ENCODE results near the gene TAPT1. TPM values are rescaled to one million over a fixed set of nuclear protein-coding genes. Genes with fewer than 3 reads are reported as not detected.

TAPT1 gene
- polyA plus RNA-seq, 1 donor from 2014 or later: 34.2 TPM

DNA sequence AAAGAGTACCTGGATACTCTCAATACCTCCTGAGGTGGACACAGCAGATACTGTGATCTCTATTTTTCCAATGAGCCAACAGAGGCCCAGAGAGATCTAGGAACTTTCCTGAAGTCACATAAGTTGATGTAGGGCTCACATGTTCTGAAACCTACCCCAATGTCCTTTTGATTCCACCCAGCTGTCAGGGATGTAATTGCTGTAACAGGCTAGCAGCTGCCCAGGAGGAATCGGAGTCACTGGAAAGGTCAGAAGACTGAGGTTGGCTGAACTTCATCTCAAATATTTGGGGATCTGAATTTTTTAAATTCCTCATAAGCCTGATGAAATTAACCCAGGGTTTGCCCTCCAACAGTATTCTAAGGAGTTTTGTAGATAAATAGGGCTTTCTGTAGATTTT is 90.0 kb downstream of the TAPT1 start:
- H3K79me2 ChIP-seq (replicated peaks; ENCODE audit: insufficient read depth, low read length): no peaks in the 10 kb centered on the region
- no peak overlapping the region for H3K4me3 ChIP-seq (ENCODE audit: low read length)
- no peaks in the 10 kb centered on the region for H3F3A ChIP-seq (ENCODE audit: insufficient read depth, low read length, poor library complexity, severe bottlenecking)
- H4K20me1 ChIP-seq (ENCODE audit: insufficient read depth): no peaks in the 10 kb centered on the region
- H3K27ac ChIP-seq (ENCODE audit: low read length): no peak overlapping the region
- H3K4me2 ChIP-seq (ENCODE audit: low read length): no peak overlapping the region
- H3K9ac ChIP-seq (ENCODE audit: low read length): no peak overlapping the region
- no peak overlapping the region for H2AFZ ChIP-seq (ENCODE audit: low read depth, low read length)
- TF ChIP-seq RAD21 (conservative IDR thresholded peaks at IDR 0.05): no peak
- TF ChIP-seq, protein P1, sequence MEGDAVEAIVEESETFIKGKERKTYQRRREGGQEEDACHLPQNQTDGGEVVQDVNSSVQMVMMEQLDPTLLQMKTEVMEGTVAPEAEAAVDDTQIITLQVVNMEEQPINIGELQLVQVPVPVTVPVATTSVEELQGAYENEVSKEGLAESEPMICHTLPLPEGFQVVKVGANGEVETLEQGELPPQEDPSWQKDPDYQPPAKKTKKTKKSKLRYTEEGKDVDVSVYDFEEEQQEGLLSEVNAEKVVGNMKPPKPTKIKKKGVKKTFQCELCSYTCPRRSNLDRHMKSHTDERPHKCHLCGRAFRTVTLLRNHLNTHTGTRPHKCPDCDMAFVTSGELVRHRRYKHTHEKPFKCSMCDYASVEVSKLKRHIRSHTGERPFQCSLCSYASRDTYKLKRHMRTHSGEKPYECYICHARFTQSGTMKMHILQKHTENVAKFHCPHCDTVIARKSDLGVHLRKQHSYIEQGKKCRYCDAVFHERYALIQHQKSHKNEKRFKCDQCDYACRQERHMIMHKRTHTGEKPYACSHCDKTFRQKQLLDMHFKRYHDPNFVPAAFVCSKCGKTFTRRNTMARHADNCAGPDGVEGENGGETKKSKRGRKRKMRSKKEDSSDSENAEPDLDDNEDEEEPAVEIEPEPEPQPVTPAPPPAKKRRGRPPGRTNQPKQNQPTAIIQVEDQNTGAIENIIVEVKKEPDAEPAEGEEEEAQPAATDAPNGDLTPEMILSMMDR (IDR thresholded peaks at IDR 0.05; ENCODE audit: poor library complexity, severe bottlenecking): no peak
- TF ChIP-seq SMC3 (conservative IDR thresholded peaks at IDR 0.05; ENCODE audit: poor library complexity): no peak
- no peak for TF ChIP-seq POLR2AphosphoS5 (IDR thresholded peaks at IDR 0.05)
- TF ChIP-seq, protein P2, sequence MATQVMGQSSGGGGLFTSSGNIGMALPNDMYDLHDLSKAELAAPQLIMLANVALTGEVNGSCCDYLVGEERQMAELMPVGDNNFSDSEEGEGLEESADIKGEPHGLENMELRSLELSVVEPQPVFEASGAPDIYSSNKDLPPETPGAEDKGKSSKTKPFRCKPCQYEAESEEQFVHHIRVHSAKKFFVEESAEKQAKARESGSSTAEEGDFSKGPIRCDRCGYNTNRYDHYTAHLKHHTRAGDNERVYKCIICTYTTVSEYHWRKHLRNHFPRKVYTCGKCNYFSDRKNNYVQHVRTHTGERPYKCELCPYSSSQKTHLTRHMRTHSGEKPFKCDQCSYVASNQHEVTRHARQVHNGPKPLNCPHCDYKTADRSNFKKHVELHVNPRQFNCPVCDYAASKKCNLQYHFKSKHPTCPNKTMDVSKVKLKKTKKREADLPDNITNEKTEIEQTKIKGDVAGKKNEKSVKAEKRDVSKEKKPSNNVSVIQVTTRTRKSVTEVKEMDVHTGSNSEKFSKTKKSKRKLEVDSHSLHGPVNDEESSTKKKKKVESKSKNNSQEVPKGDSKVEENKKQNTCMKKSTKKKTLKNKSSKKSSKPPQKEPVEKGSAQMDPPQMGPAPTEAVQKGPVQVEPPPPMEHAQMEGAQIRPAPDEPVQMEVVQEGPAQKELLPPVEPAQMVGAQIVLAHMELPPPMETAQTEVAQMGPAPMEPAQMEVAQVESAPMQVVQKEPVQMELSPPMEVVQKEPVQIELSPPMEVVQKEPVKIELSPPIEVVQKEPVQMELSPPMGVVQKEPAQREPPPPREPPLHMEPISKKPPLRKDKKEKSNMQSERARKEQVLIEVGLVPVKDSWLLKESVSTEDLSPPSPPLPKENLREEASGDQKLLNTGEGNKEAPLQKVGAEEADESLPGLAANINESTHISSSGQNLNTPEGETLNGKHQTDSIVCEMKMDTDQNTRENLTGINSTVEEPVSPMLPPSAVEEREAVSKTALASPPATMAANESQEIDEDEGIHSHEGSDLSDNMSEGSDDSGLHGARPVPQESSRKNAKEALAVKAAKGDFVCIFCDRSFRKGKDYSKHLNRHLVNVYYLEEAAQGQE (IDR thresholded peaks at IDR 0.05; ENCODE audit: borderline replicate concordance): no peak
- TF ChIP-seq MXI1 (conservative IDR thresholded peaks at IDR 0.05; ENCODE audit: poor library complexity, severe bottlenecking): no peak
- TF ChIP-seq TAF1 (IDR thresholded peaks at IDR 0.05; ENCODE audit: low read depth): no peak
- TF ChIP-seq EZH2 (IDR thresholded peaks at IDR 0.05; ENCODE audit: borderline replicate concordance, insufficient read depth, low read length, poor library complexity, severe bottlenecking): no peak
- no peak for TF ChIP-seq EP300 (conservative IDR thresholded peaks at IDR 0.05; ENCODE audit: poor library complexity, severe bottlenecking)
- H3K36me3 ChIP-seq (ENCODE audit: insufficient read depth, low read length): no peaks in the 10 kb centered on the region
- H3K9me2 ChIP-seq (ENCODE audit: insufficient read depth, low read length): no peaks in the 10 kb centered on the region
- no peaks in the 10 kb centered on the region for H3K27me3 ChIP-seq (ENCODE audit: insufficient read depth, low read depth, low read length)
- no peaks in the 10 kb centered on the region for H3K9me3 ChIP-seq (ENCODE audit: low read length)

- no peak overlapping the region for H3K4me2 ChIP-seq (ENCODE audit: low read length)
- no peak overlapping the region for H3K9ac ChIP-seq (ENCODE audit: low read length)
- H3K36me3 ChIP-seq (ENCODE audit: insufficient read depth, low read length): no peaks in the 10 kb centered on the region
- no peaks in the 10 kb centered on the region for H3K27me3 ChIP-seq (ENCODE audit: insufficient read depth, low read depth, low read length)
- no peak overlapping the region for H2AFZ ChIP-seq (ENCODE audit: low read depth, low read length)
- no peak overlapping the region for H3K27ac ChIP-seq (ENCODE audit: low read length)
- no peak for TF ChIP-seq RAD21 (conservative IDR thresholded peaks at IDR 0.05)
- no peak for TF ChIP-seq TAF1 (IDR thresholded peaks at IDR 0.05; ENCODE audit: low read depth)
- no peak for TF ChIP-seq EP300 (conservative IDR thresholded peaks at IDR 0.05; ENCODE audit: poor library complexity, severe bottlenecking)
- TF ChIP-seq MXI1 (conservative IDR thresholded peaks at IDR 0.05; ENCODE audit: poor library complexity, severe bottlenecking): no peak
- TF ChIP-seq, protein P1 (IDR thresholded peaks at IDR 0.05; ENCODE audit: poor library complexity, severe bottlenecking): no peak
- TF ChIP-seq SMC3 (conservative IDR thresholded peaks at IDR 0.05; ENCODE audit: poor library complexity): no peak
- TF ChIP-seq, protein P2 (IDR thresholded peaks at IDR 0.05; ENCODE audit: borderline replicate concordance): no peak
- no peak for TF ChIP-seq POLR2AphosphoS5 (IDR thresholded peaks at IDR 0.05)
- no peak for TF ChIP-seq EZH2 (IDR thresholded peaks at IDR 0.05; ENCODE audit: borderline replicate concordance, insufficient read depth, low read length, poor library complexity, severe bottlenecking)
- no peaks in the 10 kb centered on the region for H3F3A ChIP-seq (ENCODE audit: insufficient read depth, low read length, poor library complexity, severe bottlenecking)
- no peaks in the 10 kb centered on the region for H3K9me2 ChIP-seq (ENCODE audit: insufficient read depth, low read length)
- no peaks in the 10 kb centered on the region for H4K20me1 ChIP-seq (ENCODE audit: insufficient read depth)
- no peak overlapping the region for H3K4me3 ChIP-seq (ENCODE audit: low read length)
- H3K9me3 ChIP-seq (ENCODE audit: low read length): no peaks in the 10 kb centered on the region
- H3K79me2 ChIP-seq (replicated peaks; ENCODE audit: insufficient read depth, low read length): no peaks in the 10 kb centered on the region
These were observed 92.9 kb downstream of the TAPT1 start for GRCh38 chr4:16133406-16133805.
